Measurements from ENCODE around the gene DYNC1I2. TPM values are rescaled to one million over a fixed set of nuclear protein-coding genes. Genes with fewer than 3 reads are reported as not detected.

The DYNC1I2 gene
- total and polyA plus RNA-seq, 10 donors: 37.8 to 86.0 (median 67.3) TPM

GRCh38 chr2:171791361-171791760, 104.1 kb downstream of the DYNC1I2 start:
- H3K4me3 ChIP-seq: no peak overlapping the region
- peaks cover 0 to 82% (median 32%) of the 10 kb centered on the region in 6 donors for H3K36me3 ChIP-seq
- H3K4me1 ChIP-seq: no peaks in the 10 kb centered on the region
- H3K27me3 ChIP-seq (replicated peaks in 1 of 7): no peaks in the 10 kb centered on the region
- DNase-seq: no peak
- intact Hi-C loops (cut with DNase I; ENCODE audit: low total_unique reads): no loop called here
- WGBS, 5 donors: 53 to 75% (median 71%) methylated on average over 4 of the region's 4 CpGs
- TF ChIP-seq POLR2A (IDR thresholded peaks at IDR 0.05) (no peak), CTCF (IDR thresholded peaks at IDR 0.05 in 8 of 11, conservative IDR thresholded peaks at IDR 0.05 in 3 of 11) (no peak), POLR2AphosphoS5 (IDR thresholded peaks at IDR 0.05) (no peak)
- no peaks in the 10 kb centered on the region for H3K9me3 ChIP-seq
- H3K27ac ChIP-seq: no peak overlapping the region

- no peak for TF ChIP-seq POLR2A (IDR thresholded peaks at IDR 0.05)
- no peak for TF ChIP-seq POLR2AphosphoS5 (IDR thresholded peaks at IDR 0.05)
- no peak for TF ChIP-seq CTCF (IDR thresholded peaks at IDR 0.05 in 8 of 11, conservative IDR thresholded peaks at IDR 0.05 in 3 of 11)
- Histone ChIP-seq H3K27ac (no peak overlapping the region), H3K36me3 (peaks cover 0 to 74% (median 26%) of the 10 kb centered on the region in 6 donors), H3K4me1 (no peaks in the 10 kb centered on the region), H3K4me3 (no peak overlapping the region), H3K9me3 (no peaks in the 10 kb centered on the region), H3K27me3 (replicated peaks in 1 of 7) (no peaks in the 10 kb centered on the region)
- 94 to 97% (median 95%) methylated on average over 3 of the region's 3 CpGs for WGBS, 5 donors
- intact Hi-C loops (cut with DNase I; ENCODE audit: low total_unique reads): no loop called here
- no peak for DNase-seq
Observed at GRCh38 chr2:171792157-171792556, 104.9 kb downstream of the DYNC1I2 start.

GRCh38 chr2:171792886-171793580, 105.8 kb downstream of the DYNC1I2 start:
- Histone ChIP-seq H3K27ac (no peak overlapping the region), H3K4me1 (no peaks in the 10 kb centered on the region), H3K27me3 (replicated peaks in 1 of 7) (no peaks in the 10 kb centered on the region), H3K36me3 (peaks cover 0 to 65% (median 23%) of the 10 kb centered on the region in 6 donors), H3K9me3 (no peaks in the 10 kb centered on the region), H3K4me3 (no peak overlapping the region)
- TF ChIP-seq CTCF (IDR thresholded peaks at IDR 0.05 in 8 of 11, conservative IDR thresholded peaks at IDR 0.05 in 3 of 11): no peak
- TF ChIP-seq POLR2A (IDR thresholded peaks at IDR 0.05): no peak
- no peak for TF ChIP-seq POLR2AphosphoS5 (IDR thresholded peaks at IDR 0.05)
- intact Hi-C loops (cut with DNase I; ENCODE audit: low total_unique reads): no loop called here
- WGBS, 5 donors: 87 to 93% (median 91%) methylated on average over 4 of the region's 4 CpGs
- no peak for DNase-seq

GRCh38 chr2:171793691-171794678, 106.7 kb downstream of the DYNC1I2 start:
- WGBS, 5 donors: 52 to 67% (median 57%) methylated on average over 6 of the region's 6 CpGs

More at GRCh38 chr2:171793691-171794678, 106.7 kb downstream of the DYNC1I2 start:
- no peak overlapping the region for H3K27ac ChIP-seq
- no peaks in the 10 kb centered on the region for H3K9me3 ChIP-seq
- intact Hi-C loops (cut with DNase I; ENCODE audit: low total_unique reads): no loop called here
- H3K36me3 ChIP-seq: peaks cover 0 to 57% (median 25%) of the 10 kb centered on the region in 6 donors
- TF ChIP-seq POLR2AphosphoS5 (IDR thresholded peaks at IDR 0.05) (no peak), CTCF (IDR thresholded peaks at IDR 0.05 in 8 of 11, conservative IDR thresholded peaks at IDR 0.05 in 3 of 11) (no peak), POLR2A (IDR thresholded peaks at IDR 0.05) (no peak)
- no peak overlapping the region for H3K4me3 ChIP-seq
- no peaks in the 10 kb centered on the region for H3K27me3 ChIP-seq (replicated peaks in 1 of 7)
- peaks cover 0 to 9% (median 0%) of the 10 kb centered on the region in 6 donors for H3K4me1 ChIP-seq
- no peak for DNase-seq
